Naive thymus-derived CD4-positive, alpha-beta T cell (primary cell): ENCODE results near the gene MAN1A2. TPM values are rescaled to one million over a fixed set of nuclear protein-coding genes. Genes with fewer than 3 reads are reported as not detected.

Experiments used
- ATAC-seq: fragments of 150-1000 bp; cut with Tn5 transposase; 2 replicates; pipeline ENCODE4 v1.10.0; 2021; ENCODE audit warnings: mild to moderate bottlenecking, moderate library complexity
- CTCF ChIA-PET: fragments of 350-600 bp; sonication (Branson Sonifier 250); formaldehyde crosslinking; loops from one replicate; lab custom pipeline; 2021; ENCODE audit warnings: antibody characterized with exemption; lab: Charles Lee
- POLR2A ChIA-PET: fragments of 350-600 bp; sonication (Branson Sonifier 250); formaldehyde crosslinking; loops from one replicate; lab custom pipeline; 2021; ENCODE audit warnings: antibody characterized with exemption, inconsistent platforms; lab: Charles Lee
- DNase-seq, 9 donors: peaks; one replicate each; pipeline versions ENCODE4 v3.0.0 to v3.0.0-alpha.2; 2020 to 2022; ENCODE audit warnings: mixed read lengths in 1 of 9
- H3K27ac ChIP-seq: one replicate; pipeline ENCODE4 v1.7.0; 2013; ENCODE audit warnings: mild to moderate bottlenecking, low read depth, low read length, moderate library complexity
- H3K27me3 ChIP-seq, 2 donors: one replicate each; pipeline ENCODE4 v1.7.0; 2013; ENCODE audit warnings: low read length in 2 of 2, mild to moderate bottlenecking in 2 of 2, moderate library complexity in 2 of 2; ENCODE audit not compliant: control insufficient read depth in 2 of 2, insufficient read depth in 2 of 2
- H3K36me3 ChIP-seq, 3 experiments: 1 replicate in 2 of 3; 2 replicates in 1 of 3; pipeline ENCODE4 v1.7.0; 2013; ENCODE audit warnings: low read length in 3 of 3, mild to moderate bottlenecking in 3 of 3, moderate library complexity in 1 of 3; ENCODE audit not compliant: insufficient read depth in 3 of 3, control insufficient read depth in 2 of 3
- H3K4me1 ChIP-seq, 2 donors: one replicate each; pipeline ENCODE4 v1.7.0; 2013; ENCODE audit warnings: low read length in 2 of 2, mild to moderate bottlenecking in 2 of 2, moderate library complexity in 1 of 2; ENCODE audit not compliant: control insufficient read depth in 2 of 2, insufficient read depth in 2 of 2
- H3K4me3 ChIP-seq: 2 replicates; pipeline ENCODE4 v1.7.0; 2013; ENCODE audit warnings: mild to moderate bottlenecking, low read length
- H3K9me3 ChIP-seq, 3 experiments: 1 replicate in 2 of 3; 2 replicates in 1 of 3; pipeline ENCODE4 v1.7.0; 2013; ENCODE audit warnings: low read length in 3 of 3; ENCODE audit not compliant: control insufficient read depth in 2 of 3
- H3K27ac Mint-ChIP-seq, 9 donors: one replicate each; pipeline ENCODE4 v1.8.0; 2020 to 2022; ENCODE audit warnings: mixed read lengths in 9 of 9, mild to moderate bottlenecking in 8 of 9, moderate library complexity in 5 of 9, inconsistent platforms in 2 of 9
- H3K27me3 Mint-ChIP-seq, 5 donors: one replicate each; pipeline ENCODE4 v1.8.0; 2021 to 2022; ENCODE audit warnings: mixed read lengths in 5 of 5, mild to moderate bottlenecking in 1 of 5
- H3K36me3 Mint-ChIP-seq, 5 donors: one replicate each; pipeline ENCODE4 v1.8.0; 2020 to 2022; ENCODE audit warnings: mixed read lengths in 5 of 5, mild to moderate bottlenecking in 3 of 5, inconsistent platforms in 1 of 5
- H3K4me1 Mint-ChIP-seq, 7 donors: one replicate each; pipeline ENCODE4 v1.8.0; 2020 to 2022; ENCODE audit warnings: mixed read lengths in 7 of 7, mild to moderate bottlenecking in 3 of 7, inconsistent platforms in 1 of 7
- H3K4me3 Mint-ChIP-seq, 10 donors: one replicate each; pipeline ENCODE4 v1.8.0; 2020 to 2022; ENCODE audit warnings: mild to moderate bottlenecking in 10 of 10, mixed read lengths in 10 of 10, moderate library complexity in 6 of 10, inconsistent platforms in 2 of 10
- H3K9me3 Mint-ChIP-seq, 11 donors: one replicate each; pipeline ENCODE4 v1.8.0; 2020 to 2022; ENCODE audit warnings: mixed read lengths in 11 of 11, mild to moderate bottlenecking in 4 of 11, inconsistent platforms in 1 of 11, moderate library complexity in 1 of 11
- intact Hi-C, 2 donors: fragments of 100-400 bp; cut with micrococcal nuclease; formaldehyde crosslinking; loops; one replicate each; pipeline ENCODE4 v1.15.1; 2023
- polyA plus RNA-seq, 2 donors: library from polyadenylated mRNA; unstranded; fragments of 300-500 nt; fragmentation: Illumina TruSeq; gene quantifications; one replicate each; pipeline ENCODE4 v1.2.3, GENCODE V29; 2021
- total RNA-seq, 6 experiments: library from RNA in 5 of 6; stranded (reverse) in 5 of 6; gene quantifications; 1 replicate in 5 of 6; 2 replicates in 1 of 6; pipeline ENCODE4 v1.2.3 and lab custom pipeline; 2021 to 2026

Gene MAN1A2
- total and polyA plus RNA-seq, 7 experiments from 2014 or later, result 10.5 to 63.4 (median 41.6) TPM

DNA sequence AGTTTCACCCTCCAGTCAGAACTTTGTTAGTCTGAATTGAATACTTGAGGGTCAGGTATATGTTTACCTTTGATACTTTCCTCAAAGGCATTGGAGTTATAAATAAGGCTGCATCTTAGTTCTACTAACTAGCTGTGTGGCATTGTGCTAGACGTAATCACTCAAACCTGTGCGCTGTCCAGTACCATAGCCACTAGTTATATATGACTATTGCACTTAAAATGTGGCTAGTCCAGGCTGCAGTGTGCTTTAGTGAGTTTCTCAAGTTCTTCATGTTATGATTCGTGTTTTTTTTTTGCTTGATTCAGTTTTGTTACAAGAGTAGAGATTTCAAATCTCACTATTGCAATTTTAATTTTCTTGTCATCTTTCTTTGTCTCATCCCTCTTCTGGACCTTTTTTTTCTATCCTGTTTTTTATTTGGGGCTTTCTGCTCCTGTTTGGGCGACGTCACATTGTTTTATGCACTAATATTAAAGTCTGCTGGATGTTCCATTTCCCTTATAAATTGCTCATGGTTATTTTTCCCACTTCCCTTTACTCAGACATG, 5.7 kb downstream of the MAN1A2 start:
- no peak overlapping the region for H3K27ac ChIP-seq
- H3K27me3 ChIP-seq, result no peaks in the 10 kb centered on the region
- H3K4me3 ChIP-seq, result no peak overlapping the region
- Mint-ChIP-seq H3K27me3 (no peaks in the 10 kb centered on the region), H3K36me3 (peaks cover 0 to 14% (median 5%) of the 10 kb centered on the region in 5 donors), H3K9me3 (peaks cover 0 to 6% (median 0%) of the 10 kb centered on the region in 11 donors), H3K4me1 (peaks cover 36 to 83% (median 68%) of the 10 kb centered on the region in 7 donors), H3K27ac (peak overlapping the region in 2 of 9 donors; percentile 17 to 85), H3K4me3 (peak overlapping the region in 5 of 10 donors; percentile 0 to 54 (median 14))
- CTCF ChIA-PET, result no interaction called here
- DNase-seq (no peak), ATAC-seq (no peak)
- POLR2A ChIA-PET, result interaction anchor here (0.7 to 1.4 kb wide), 2 partner anchors 37 to 64 kb away, joined by 3 to 4 read pairs; no protein-coding TSS in a partner anchor
- H3K9me3 ChIP-seq, result no peaks in the 10 kb centered on the region
- intact Hi-C loops, result no loop called here
- peaks cover 16 to 37% of the 10 kb centered on the region in 2 donors for H3K4me1 ChIP-seq
- no peaks in the 10 kb centered on the region for H3K36me3 ChIP-seq

DNA sequence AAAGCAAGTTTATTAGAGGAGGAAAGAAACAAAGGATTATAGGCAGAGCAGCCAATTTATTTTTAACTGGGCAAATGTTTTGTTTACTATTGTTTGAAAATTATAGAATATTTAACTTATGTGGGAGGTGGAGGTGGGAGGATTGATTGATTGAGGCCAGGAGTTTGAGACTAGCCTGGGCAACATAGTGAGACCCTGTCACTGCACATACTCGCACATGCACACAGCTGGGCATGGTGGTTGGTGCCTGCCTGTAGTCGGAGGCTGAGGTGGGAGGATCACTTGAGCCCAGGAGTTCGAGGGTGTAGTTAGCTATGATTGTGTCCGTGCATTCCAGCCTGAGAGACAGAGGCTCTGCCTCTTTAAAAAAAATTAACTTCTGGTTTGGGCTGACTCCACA, 6.7 kb downstream of the MAN1A2 start:
- intact Hi-C loops, result loop anchor here in 1 of 2 donors (2.0 kb wide), 1 partner anchor 15 kb away; no protein-coding TSS in a partner anchor
- ATAC-seq, result no peak
- CTCF ChIA-PET, result interaction anchor here (0.7 kb wide), 1 partner anchor 822 kb away, joined by 3 read pairs; no protein-coding TSS in a partner anchor
- POLR2A ChIA-PET, result interaction anchor here (0.5 to 1.4 kb wide), 3 partner anchors 38 to 88 kb away, joined by 3 to 4 read pairs (median 3); no protein-coding TSS in a partner anchor
- Histone ChIP-seq H3K4me3 (no peak overlapping the region), H3K36me3 (no peaks in the 10 kb centered on the region), H3K27me3 (no peaks in the 10 kb centered on the region), H3K27ac (no peak overlapping the region), H3K4me1 (peaks cover 16 to 34% of the 10 kb centered on the region in 2 donors), H3K9me3 (no peaks in the 10 kb centered on the region)
- Mint-ChIP-seq H3K4me3 (peak overlapping the region in 3 of 10 donors; percentile 14 to 34 (median 29)), H3K9me3 (peaks cover 0 to 6% (median 0%) of the 10 kb centered on the region in 11 donors), H3K36me3 (peaks cover 0 to 18% (median 8%) of the 10 kb centered on the region in 5 donors), H3K27ac (peak overlapping the region in 1 of 9 donors; percentile 24), H3K27me3 (no peaks in the 10 kb centered on the region), H3K4me1 (peaks cover 29 to 82% (median 67%) of the 10 kb centered on the region in 7 donors)
- no peak for DNase-seq

GRCh38 chr1:117375327-117375726, 8.1 kb downstream of the MAN1A2 start:
- ATAC-seq (no peak), DNase-seq (no peak)
- Mint-ChIP-seq H3K27me3 (no peaks in the 10 kb centered on the region), H3K27ac (no peak overlapping the region), H3K36me3 (peaks cover 0 to 27% (median 15%) of the 10 kb centered on the region in 5 donors), H3K9me3 (peaks cover 0 to 10% (median 0%) of the 10 kb centered on the region in 11 donors), H3K4me1 (peaks cover 27 to 80% (median 65%) of the 10 kb centered on the region in 7 donors), H3K4me3 (no peak overlapping the region)
- no peak overlapping the region for H3K4me3 ChIP-seq
- intact Hi-C loops, result loop anchor here in 1 of 2 donors (1.0 to 2.0 kb wide), 2 partner anchors 8 to 13 kb away; partner anchors contain the start of gene MAN1A2
- ChIA-PET POLR2A (no interaction called here), CTCF (no interaction called here)
- no peak overlapping the region for H3K27ac ChIP-seq
- H3K27me3 ChIP-seq, result no peaks in the 10 kb centered on the region
- H3K36me3 ChIP-seq, result no peaks in the 10 kb centered on the region
- H3K4me1 ChIP-seq, result peaks cover 5 to 26% of the 10 kb centered on the region in 2 donors
- H3K9me3 ChIP-seq, result no peaks in the 10 kb centered on the region

DNA sequence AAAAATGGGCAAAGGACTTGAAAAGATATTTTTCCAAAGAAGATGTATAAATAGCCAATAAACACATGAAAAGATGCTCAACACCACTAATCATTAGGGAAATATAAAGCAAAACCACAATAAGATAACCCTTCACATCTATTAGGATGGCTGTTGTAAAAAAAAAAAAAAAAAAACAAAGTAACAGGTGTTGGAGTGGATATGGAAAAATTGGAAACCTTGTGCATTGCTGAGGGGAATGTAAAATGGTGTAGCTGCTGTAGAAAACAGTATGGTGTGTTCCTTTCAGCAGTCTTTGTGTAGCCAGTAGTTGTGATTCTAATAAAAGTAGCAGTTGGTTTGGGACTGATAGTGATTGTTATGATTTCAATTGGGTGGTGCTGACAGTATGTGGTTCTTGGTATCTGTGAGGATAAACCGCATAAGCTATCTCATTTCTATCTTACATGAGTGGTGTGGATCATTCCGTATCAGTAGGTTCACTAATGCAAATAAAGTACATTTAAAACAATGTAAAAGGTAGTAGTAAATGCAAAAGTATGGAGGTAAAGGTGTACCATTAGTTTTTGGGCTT, 19.9 kb downstream of the MAN1A2 start:
- Mint-ChIP-seq H3K36me3 (peaks cover 6 to 30% (median 18%) of the 10 kb centered on the region in 5 donors), H3K27ac (no peak overlapping the region), H3K4me1 (peaks cover 23 to 84% (median 74%) of the 10 kb centered on the region in 7 donors), H3K4me3 (peak overlapping the region in 6 of 10 donors; percentile 7 to 56 (median 30)), H3K27me3 (no peaks in the 10 kb centered on the region), H3K9me3 (peaks cover 4 to 21% (median 15%) of the 10 kb centered on the region in 11 donors)
- H3K36me3 ChIP-seq, result no peaks in the 10 kb centered on the region
- DNase-seq, result no peak
- ChIA-PET CTCF (no interaction called here), POLR2A (no interaction called here)
- H3K4me1 ChIP-seq, result peaks cover 11 to 19% of the 10 kb centered on the region in 2 donors
- ATAC-seq, result no peak
- intact Hi-C loops, result no loop called here
- H3K4me3 ChIP-seq, result no peak overlapping the region
- H3K9me3 ChIP-seq, result peaks cover 0 to 7% (median 2%) of the 10 kb centered on the region in 3 experiments
- H3K27ac ChIP-seq, result no peak overlapping the region
- no peaks in the 10 kb centered on the region for H3K27me3 ChIP-seq

GRCh38 chr1:117388328-117388727, 21.1 kb downstream of the MAN1A2 start:
- Mint-ChIP-seq H3K9me3 (peaks cover 2 to 16% (median 11%) of the 10 kb centered on the region in 11 donors), H3K27ac (peak overlapping the region in 5 of 9 donors; percentile 9 to 75 (median 26)), H3K4me3 (peak overlapping the region in 8 of 10 donors; percentile 1 to 66 (median 37)), H3K4me1 (peaks cover 26 to 95% (median 85%) of the 10 kb centered on the region in 7 donors), H3K27me3 (no peaks in the 10 kb centered on the region), H3K36me3 (peaks cover 3 to 22% (median 14%) of the 10 kb centered on the region in 5 donors)
- Histone ChIP-seq H3K36me3 (no peaks in the 10 kb centered on the region), H3K4me1 (peaks cover 13 to 19% of the 10 kb centered on the region in 2 donors), H3K27me3 (no peaks in the 10 kb centered on the region), H3K9me3 (peaks cover 0 to 7% (median 0%) of the 10 kb centered on the region in 3 experiments), H3K4me3 (no peak overlapping the region), H3K27ac (no peak overlapping the region)
- CTCF ChIA-PET, result no interaction called here
- ATAC-seq (no peak), DNase-seq (no peak)
- intact Hi-C loops, result loop anchor here in 1 of 2 donors (2.0 kb wide), 1 partner anchor 14 kb away; no protein-coding TSS in a partner anchor
- POLR2A ChIA-PET, result no interaction called here

DNA sequence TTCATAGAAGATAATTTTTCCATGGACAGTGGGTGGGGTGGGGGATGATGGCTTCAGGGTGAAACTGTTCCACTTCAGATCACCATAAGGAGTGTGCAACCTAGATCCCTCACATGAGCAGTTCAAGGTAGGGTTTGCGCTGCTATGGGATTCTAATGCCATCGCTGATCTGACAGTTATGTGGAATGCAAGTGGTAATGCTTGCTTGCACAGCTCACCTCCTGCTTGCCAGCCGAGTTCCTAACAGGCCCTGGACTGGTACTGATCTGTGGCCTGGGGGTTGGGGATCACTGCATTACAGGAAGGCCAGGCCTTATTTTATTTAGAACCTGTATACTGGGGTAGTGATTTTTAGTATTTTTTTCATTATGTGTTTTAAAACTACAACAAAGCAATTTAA, 22.0 kb downstream of the MAN1A2 start:
- Histone ChIP-seq H3K27ac (no peak overlapping the region), H3K4me1 (peaks cover 13 to 19% of the 10 kb centered on the region in 2 donors), H3K36me3 (no peaks in the 10 kb centered on the region), H3K27me3 (no peaks in the 10 kb centered on the region), H3K9me3 (no peaks in the 10 kb centered on the region), H3K4me3 (no peak overlapping the region)
- Mint-ChIP-seq H3K4me3 (peak overlapping the region in 1 of 10 donors; percentile 44), H3K9me3 (peaks cover 0 to 10% (median 4%) of the 10 kb centered on the region in 11 donors), H3K4me1 (peaks cover 26 to 97% (median 86%) of the 10 kb centered on the region in 7 donors), H3K36me3 (peaks cover 3 to 15% (median 8%) of the 10 kb centered on the region in 5 donors), H3K27me3 (no peaks in the 10 kb centered on the region), H3K27ac (peak overlapping the region in 1 of 9 donors; percentile 5)
- ATAC-seq, result no peak
- intact Hi-C loops, result loop anchor here in 1 of 2 donors (2.0 kb wide), 1 partner anchor 14 kb away; no protein-coding TSS in a partner anchor
- POLR2A ChIA-PET, result no interaction called here
- CTCF ChIA-PET, result no interaction called here
- no peak for DNase-seq
